Measurements from ENCODE around the gene GALR2. TPM values are rescaled to one million over a fixed set of nuclear protein-coding genes. Genes with fewer than 3 reads are reported as not detected.
A peak's percentile ranks its signal among the peaks of the same experiment; 100 is the strongest.

The GALR2 gene
- total RNA-seq, 1 donor from 2014 or later = 0.36 TPM

DNA sequence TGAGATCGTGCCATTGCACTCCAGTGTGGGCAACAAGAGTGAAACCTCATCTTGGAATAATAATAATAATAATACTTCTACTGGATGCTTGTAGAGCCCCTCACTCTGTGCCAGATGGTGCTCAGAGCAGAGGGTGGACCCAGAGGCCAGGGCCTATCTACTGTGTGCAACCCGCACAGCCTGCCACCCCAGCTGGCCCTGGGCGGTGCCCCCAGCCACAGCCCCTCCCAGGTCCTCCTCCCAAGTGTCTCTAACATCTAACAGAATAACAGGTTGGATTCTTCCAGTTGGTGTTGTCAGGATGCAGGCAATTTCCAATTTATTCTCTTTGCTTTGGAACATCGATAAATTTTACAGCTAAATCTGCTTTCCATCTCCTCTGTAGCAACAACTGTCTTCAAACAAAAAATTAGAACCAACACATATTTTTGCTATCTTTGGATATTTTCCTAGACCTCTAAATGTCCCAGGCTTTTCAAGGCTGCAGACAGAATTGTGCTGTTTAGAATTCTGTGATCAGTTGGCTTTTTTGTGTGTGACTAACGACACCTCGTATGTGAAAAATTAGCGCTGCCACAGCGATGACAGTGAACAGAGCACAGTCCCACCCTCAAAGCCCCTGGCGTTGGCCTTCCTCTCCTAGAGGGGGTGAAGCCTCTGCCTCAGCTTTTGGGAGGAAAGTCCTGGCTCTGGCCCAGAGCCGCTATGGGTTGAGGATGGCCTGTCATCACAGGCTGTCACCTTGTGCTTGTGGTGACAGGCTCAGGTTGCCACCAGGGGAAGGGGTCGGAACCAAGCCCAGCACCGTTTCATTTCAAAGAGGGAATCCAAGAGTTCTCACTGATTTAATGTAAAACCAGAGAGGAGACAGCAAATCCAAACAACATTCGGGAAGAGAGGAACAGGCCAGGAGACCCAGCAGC, 39.9 kb upstream of the GALR2 start:
- no peak overlapping the region for H2AFZ ChIP-seq (ENCODE audit: low read depth, low read length)
- peaks cover 19% of the 10 kb centered on the region for H3K36me3 Mint-ChIP-seq (ENCODE audit: low read depth, unreplicated experiment)
- peak overlapping the region; percentile 44 for H3K27ac Mint-ChIP-seq (ENCODE audit: unreplicated experiment)
- H4K20me1 ChIP-seq (ENCODE audit: insufficient read depth, low read length) = peaks cover 22% of the 10 kb centered on the region
- no peaks in the 10 kb centered on the region for H3K4me1 Mint-ChIP-seq (ENCODE audit: low read depth, unreplicated experiment)
- H3K27me3 ChIP-seq (ENCODE audit: insufficient read depth, low read length) = no peaks in the 10 kb centered on the region
- no peak overlapping the region for H3K9ac ChIP-seq (ENCODE audit: low read length)
- no peak for DNase-seq (ENCODE audit: low read depth)
- H3K4me2 ChIP-seq (ENCODE audit: low read length) = no peak overlapping the region
- H3K4me3 ChIP-seq (ENCODE audit: insufficient read depth, low read depth, low read length) = no peak overlapping the region
- peaks cover 4% of the 10 kb centered on the region for H3K9me3 ChIP-seq (ENCODE audit: insufficient read depth, low read depth, low read length)
- no peaks in the 10 kb centered on the region for H3K79me2 ChIP-seq (ENCODE audit: insufficient read depth, low read length)
- no peaks in the 10 kb centered on the region for H3K27me3 Mint-ChIP-seq (ENCODE audit: low read depth, unreplicated experiment)
- H3K36me3 ChIP-seq (ENCODE audit: insufficient read depth, low read length) = peaks cover 21% of the 10 kb centered on the region
- no peaks in the 10 kb centered on the region for H3K9me3 Mint-ChIP-seq (ENCODE audit: unreplicated experiment)
- FAIRE-seq = no peak
- TF ChIP-seq, protein P1, sequence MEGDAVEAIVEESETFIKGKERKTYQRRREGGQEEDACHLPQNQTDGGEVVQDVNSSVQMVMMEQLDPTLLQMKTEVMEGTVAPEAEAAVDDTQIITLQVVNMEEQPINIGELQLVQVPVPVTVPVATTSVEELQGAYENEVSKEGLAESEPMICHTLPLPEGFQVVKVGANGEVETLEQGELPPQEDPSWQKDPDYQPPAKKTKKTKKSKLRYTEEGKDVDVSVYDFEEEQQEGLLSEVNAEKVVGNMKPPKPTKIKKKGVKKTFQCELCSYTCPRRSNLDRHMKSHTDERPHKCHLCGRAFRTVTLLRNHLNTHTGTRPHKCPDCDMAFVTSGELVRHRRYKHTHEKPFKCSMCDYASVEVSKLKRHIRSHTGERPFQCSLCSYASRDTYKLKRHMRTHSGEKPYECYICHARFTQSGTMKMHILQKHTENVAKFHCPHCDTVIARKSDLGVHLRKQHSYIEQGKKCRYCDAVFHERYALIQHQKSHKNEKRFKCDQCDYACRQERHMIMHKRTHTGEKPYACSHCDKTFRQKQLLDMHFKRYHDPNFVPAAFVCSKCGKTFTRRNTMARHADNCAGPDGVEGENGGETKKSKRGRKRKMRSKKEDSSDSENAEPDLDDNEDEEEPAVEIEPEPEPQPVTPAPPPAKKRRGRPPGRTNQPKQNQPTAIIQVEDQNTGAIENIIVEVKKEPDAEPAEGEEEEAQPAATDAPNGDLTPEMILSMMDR (IDR thresholded peaks at IDR 0.05; ENCODE audit: insufficient read depth, low read depth, low read length) = no peak
- TF ChIP-seq EZH2 (IDR thresholded peaks at IDR 0.05; ENCODE audit: insufficient read depth, low read length) = no peak
- no peak overlapping the region for H3K27ac ChIP-seq (ENCODE audit: low read depth, low read length)
- H3K4me3 Mint-ChIP-seq (ENCODE audit: unreplicated experiment) = no peak overlapping the region
- peaks cover 3% of the 10 kb centered on the region for H3K4me1 ChIP-seq (ENCODE audit: insufficient read depth, low read length)

DNA sequence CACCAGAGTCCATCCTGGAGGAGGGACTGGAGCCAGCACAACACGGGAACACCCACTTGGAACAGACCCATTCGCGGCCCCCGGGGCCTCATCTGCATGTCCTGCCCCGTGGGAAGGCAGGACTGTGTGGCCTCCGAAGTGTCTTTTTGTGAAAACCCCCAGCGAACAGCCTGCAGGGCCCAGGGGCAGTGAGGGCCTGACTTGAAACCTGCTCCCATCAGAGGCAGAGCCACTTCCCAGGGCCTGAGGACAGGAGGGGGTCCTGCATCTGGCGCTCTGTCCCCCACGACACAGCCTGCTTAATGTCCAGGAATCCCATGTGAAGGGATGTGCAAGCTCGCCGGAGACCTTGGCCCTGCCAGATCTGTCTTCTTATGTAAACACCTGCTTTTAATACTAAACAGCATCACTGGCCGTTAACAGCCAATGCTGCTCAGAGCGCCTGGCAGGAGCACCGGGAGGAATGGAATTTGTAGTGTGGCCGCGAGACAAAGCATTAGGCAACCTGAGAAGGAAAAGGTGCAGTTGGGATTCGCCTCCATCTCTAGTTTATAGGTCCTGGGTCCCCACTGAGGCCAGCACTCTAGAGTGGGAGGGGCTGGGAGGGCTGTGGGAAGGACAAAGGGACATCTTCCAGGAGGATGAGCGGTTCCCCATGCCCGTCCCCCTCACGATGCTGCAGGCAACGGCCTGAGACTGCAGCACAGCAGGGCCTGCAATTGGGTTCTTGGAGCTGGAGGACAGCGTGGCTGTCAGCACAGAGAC, 37.9 kb upstream of the GALR2 start:
- Histone ChIP-seq H3K27ac (ENCODE audit: low read depth, low read length) (no peak overlapping the region), H3K4me3 (ENCODE audit: insufficient read depth, low read depth, low read length) (no peak overlapping the region), H3K9ac (ENCODE audit: low read length) (no peak overlapping the region), H3K9me3 (ENCODE audit: insufficient read depth, low read depth, low read length) (peaks cover 4% of the 10 kb centered on the region), H4K20me1 (ENCODE audit: insufficient read depth, low read length) (peaks cover 39% of the 10 kb centered on the region), H3K27me3 (ENCODE audit: insufficient read depth, low read length) (no peaks in the 10 kb centered on the region), H3K4me2 (ENCODE audit: low read length) (no peak overlapping the region), H2AFZ (ENCODE audit: low read depth, low read length) (no peak overlapping the region), H3K36me3 (ENCODE audit: insufficient read depth, low read length) (peaks cover 39% of the 10 kb centered on the region), H3K79me2 (ENCODE audit: insufficient read depth, low read length) (no peaks in the 10 kb centered on the region), H3K4me1 (ENCODE audit: insufficient read depth, low read length) (no peaks in the 10 kb centered on the region)
- H3K4me3 Mint-ChIP-seq (ENCODE audit: unreplicated experiment) = no peak overlapping the region
- H3K27ac Mint-ChIP-seq (ENCODE audit: unreplicated experiment) = no peak overlapping the region
- TF ChIP-seq, protein P1 (IDR thresholded peaks at IDR 0.05; ENCODE audit: insufficient read depth, low read depth, low read length) = no peak
- DNase-seq (ENCODE audit: low read depth) (no peak), FAIRE-seq (no peak)
- H3K4me1 Mint-ChIP-seq (ENCODE audit: low read depth, unreplicated experiment) = no peaks in the 10 kb centered on the region
- H3K9me3 Mint-ChIP-seq (ENCODE audit: unreplicated experiment) = no peaks in the 10 kb centered on the region
- H3K36me3 Mint-ChIP-seq (ENCODE audit: low read depth, unreplicated experiment) = peaks cover 32% of the 10 kb centered on the region
- H3K27me3 Mint-ChIP-seq (ENCODE audit: low read depth, unreplicated experiment) = no peaks in the 10 kb centered on the region
